GM08714 (cell line): ENCODE results near the gene B3GNT5.

ENCODE experiments used
- H3K4me3 ChIP-seq: fragments of 200-500 bp; sonication (Bioruptor generic); 2 replicates; pipeline ENCODE4 v1.5.1; 2014; ENCODE audit warnings: mild to moderate bottlenecking, low read length, inconsistent platforms
- ZNF274 ChIP-seq: IDR thresholded peaks from 2 replicates; pipeline ENCODE4 v1.6.1; 2012; ENCODE audit warnings: mild to moderate bottlenecking, low read depth, low read length

The B3GNT5 gene

GRCh38 chr3:183283886-183284285 is 30.8 kb downstream of the B3GNT5 start:
- no peak overlapping the region for H3K4me3 ChIP-seq
- TF ChIP-seq ZNF274 = no peak

DNA sequence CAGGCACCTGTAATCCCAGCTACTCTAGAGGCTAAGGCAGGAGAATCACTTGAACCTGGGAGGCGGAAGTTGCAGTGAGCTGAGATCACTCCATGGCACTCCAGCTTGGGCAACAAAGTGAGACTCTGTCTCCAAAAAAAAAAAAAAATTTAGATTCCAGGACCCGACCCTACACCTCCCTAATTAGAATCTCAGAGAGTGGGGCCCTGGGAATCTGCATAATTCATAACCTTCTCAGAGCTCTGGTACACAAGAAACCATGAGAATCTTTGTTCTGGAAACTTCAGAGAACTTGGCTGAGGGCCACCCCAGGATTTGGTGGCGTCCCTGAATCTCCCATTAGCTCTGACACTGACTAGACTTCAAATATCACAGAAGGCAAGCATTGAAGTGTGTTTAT is 31.5 kb downstream of the B3GNT5 start:
- TF ChIP-seq ZNF274 = no peak
- H3K4me3 ChIP-seq = no peak overlapping the region

DNA sequence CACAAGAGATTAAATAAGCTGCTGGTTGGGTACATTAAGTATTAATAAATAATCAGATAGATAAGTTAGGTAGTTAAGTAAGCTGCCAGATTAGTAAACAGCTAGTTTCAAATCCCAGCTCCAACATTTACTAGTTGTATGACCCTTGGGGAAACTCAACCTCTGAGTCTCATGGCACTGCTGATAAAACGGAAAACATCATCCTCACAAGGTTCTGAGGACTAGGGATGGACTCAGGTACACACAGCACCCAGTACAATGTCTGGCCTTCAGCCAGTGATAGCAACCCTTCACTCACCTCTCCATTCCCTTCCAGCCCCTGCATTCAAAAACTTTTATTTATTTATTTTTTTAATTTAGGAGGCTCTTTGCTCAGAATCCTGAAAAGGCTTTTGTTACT is 32.3 kb downstream of the B3GNT5 start:
- no peak overlapping the region for H3K4me3 ChIP-seq
- TF ChIP-seq ZNF274 = no peak

DNA sequence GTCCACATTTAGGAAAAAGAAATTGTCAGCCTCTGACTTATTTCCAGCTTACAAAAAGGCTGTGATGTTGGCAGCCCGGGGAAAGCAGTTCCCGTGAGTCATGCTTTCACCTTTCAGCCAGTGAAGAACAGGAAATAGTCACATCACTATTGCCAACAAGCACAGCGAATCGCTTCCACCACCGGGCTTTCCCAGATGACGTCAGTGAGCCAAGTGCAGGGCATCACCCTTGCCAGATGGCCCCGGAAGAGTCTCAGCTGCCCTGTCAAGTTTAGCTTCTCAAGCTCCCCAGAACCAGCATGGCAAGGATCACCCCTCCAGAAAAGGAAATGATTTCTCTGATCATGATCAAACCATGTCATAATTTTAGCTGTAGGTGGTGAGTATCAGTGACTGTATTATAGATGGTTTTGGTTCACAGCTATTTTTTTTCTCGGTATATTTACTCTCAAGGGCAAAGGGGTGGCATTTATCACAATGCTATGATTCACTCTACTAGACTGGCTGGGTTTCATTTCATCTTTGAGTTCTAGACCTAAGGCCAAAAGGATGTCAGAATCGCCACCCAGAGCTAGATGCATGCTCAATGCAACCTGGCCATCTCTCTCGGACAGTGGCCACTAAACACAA is 32.9 kb downstream of the B3GNT5 start:
- no peak overlapping the region for H3K4me3 ChIP-seq
- no peak for TF ChIP-seq ZNF274

DNA sequence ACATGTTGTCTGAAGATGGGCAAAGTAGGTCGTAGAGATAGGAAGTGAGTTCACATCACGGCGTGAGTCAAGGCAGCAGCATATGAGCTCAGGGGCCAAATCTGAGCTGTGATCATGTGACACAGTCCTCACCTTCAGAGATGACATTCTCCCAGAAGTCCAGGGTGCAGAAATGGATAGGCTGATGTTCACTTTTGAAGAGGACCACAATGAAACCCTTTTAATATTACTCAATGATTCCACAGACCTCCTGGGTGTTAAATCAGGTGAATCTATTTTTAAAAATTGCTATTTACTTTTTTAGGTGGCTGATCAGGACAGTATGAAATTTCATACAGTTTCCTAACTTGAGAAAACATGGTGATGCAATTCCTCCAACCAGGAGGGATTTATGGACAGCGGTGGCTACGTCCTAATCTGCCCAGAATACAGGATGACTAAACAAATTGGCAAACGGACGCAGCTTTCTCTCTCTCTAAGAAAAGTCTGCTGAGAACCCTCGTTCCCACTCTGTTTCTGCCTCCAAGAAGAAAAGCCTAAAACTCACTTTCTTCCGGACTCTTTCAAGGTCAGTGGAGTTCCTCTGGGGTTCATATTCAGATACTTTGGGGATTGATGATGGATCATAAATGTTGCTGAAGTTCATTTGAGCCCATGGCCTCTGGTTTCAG is 34.4 kb downstream of the B3GNT5 start:
- TF ChIP-seq ZNF274 = no peak
- no peak overlapping the region for H3K4me3 ChIP-seq

DNA sequence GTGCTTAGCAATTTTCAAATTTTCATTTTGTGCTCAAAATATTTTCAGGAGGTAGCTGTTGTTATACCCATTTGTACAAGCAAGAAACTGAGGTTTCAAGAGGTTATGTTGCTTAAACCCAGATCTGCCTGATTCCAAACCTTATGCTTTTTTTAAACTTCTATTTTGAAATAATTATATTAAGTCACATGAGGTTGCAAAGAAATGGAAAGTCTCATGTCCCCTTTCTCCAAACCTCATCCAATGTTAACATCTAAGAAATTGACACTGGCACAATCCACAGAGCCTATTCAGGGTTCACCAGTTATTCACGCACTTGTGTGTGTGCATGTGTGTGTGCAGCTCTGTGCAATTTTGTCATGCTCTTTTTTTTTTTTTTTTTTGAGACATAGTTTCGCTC is 35.1 kb downstream of the B3GNT5 start:
- no peak for TF ChIP-seq ZNF274
- H3K4me3 ChIP-seq = no peak overlapping the region

- no peak overlapping the region for H3K4me3 ChIP-seq
- TF ChIP-seq ZNF274 = no peak
Measured at GRCh38 chr3:183290216-183290615, 37.2 kb downstream of the B3GNT5 start.

DNA sequence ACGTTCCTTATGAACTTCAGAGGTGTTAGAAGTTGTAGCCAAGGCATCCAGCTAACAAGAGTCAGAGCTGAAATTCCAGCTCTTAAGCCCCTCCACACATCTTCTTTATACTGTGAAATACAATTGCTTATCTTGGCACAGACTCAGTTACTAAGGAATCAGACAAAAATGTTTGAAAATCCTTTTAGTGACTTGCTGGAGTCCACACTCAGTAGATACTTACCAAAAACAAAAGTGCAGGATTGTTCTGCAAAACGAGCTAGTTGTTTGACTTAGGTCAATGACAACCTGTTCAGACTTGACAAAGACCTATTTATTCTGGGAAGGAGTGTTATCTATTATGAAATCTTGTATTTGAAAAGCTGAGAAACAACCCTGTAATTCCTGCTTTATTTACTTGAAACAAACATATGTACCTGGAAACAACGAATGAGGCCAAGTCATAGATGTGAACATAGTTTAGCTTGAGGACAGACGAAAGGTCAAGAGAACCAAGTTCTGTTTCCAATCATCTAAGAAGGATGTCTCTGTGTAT is 38.5 kb downstream of the B3GNT5 start:
- H3K4me3 ChIP-seq = no peak overlapping the region
- TF ChIP-seq ZNF274 = no peak

- TF ChIP-seq ZNF274 = no peak
- H3K4me3 ChIP-seq = no peak overlapping the region
Measured at GRCh38 chr3:183293966-183294365, 40.9 kb downstream of the B3GNT5 start.

GRCh38 chr3:183295211-183295610 is 42.2 kb downstream of the B3GNT5 start:
- no peak overlapping the region for H3K4me3 ChIP-seq
- TF ChIP-seq ZNF274 = no peak

DNA sequence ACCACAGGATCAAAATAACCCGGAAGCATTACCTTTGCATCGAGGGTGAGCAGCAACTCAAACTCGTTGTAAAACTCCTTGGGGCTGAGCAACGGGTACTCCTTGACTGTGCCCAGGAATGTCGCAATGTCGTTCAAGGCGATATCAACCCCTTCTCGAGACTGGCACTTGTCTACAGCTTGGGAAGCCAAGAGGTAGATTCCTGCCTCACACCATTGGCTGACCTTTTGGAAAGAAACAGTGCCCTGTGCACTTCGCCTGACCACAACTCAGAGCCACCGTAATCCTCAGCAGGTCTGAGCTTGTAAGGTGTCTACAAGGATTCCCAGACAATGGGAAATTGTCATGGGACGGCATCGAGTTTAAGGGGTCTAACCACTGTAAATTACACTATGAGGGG is 43.9 kb downstream of the B3GNT5 start:
- TF ChIP-seq ZNF274 = no peak
- no peak overlapping the region for H3K4me3 ChIP-seq

DNA sequence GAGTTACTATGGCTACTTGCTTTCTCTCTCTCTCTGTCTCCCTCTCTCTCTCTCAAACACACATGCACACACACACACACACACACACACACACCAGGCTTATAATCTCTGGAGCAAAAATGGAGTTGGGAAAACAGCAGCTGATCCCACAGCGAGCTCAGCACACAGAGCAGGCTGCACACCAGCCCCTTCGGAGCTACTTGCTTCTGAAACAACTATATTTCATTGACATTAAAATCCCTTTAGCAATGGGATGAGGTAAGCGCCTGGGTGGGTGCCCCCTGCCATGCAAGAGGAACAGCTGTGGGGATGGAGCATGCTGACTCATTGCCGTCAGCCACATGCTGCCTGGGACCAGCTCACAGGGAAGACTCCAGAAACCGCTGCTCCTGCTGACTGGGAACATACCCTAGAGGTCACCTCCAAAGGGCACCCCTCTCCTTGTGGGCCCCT is 45.7 kb downstream of the B3GNT5 start:
- TF ChIP-seq ZNF274 = no peak

GRCh38 chr3:183299976-183300375 is 46.9 kb downstream of the B3GNT5 start:
- H3K4me3 ChIP-seq = no peak overlapping the region
- no peak for TF ChIP-seq ZNF274

More for the DNA sequence above, 45.7 kb downstream of the B3GNT5 start:
- H3K4me3 ChIP-seq = no peak overlapping the region

- no peak for TF ChIP-seq ZNF274
- H3K4me3 ChIP-seq = no peak overlapping the region
Measured at GRCh38 chr3:183300996-183301562, 48.0 kb downstream of the B3GNT5 start.

GRCh38 chr3:183301937-183302580 is 49.0 kb downstream of the B3GNT5 start:
- no peak for TF ChIP-seq ZNF274

GRCh38 chr3:183303690-183304089 is 50.6 kb downstream of the B3GNT5 start:
- TF ChIP-seq ZNF274 = no peak

More at GRCh38 chr3:183301937-183302580, 49.0 kb downstream of the B3GNT5 start:
- no peak overlapping the region for H3K4me3 ChIP-seq

More at GRCh38 chr3:183303690-183304089, 50.6 kb downstream of the B3GNT5 start:
- no peak overlapping the region for H3K4me3 ChIP-seq
